Activated effector memory CD4-positive, alpha-beta T cell treated with Interleukin-2 at 50 U/mL for 16 hours (primary cell): ENCODE data around the gene ZSCAN9.

ENCODE experiments used
- DNase-seq: peaks from one replicate; pipeline ENCODE4 v3.0.0-alpha.2; 2020

The ZSCAN9 gene

GRCh38 chr6:28269492-28269891 is 44.4 kb downstream of the ZSCAN9 start:
- no peak for DNase-seq

GRCh38 chr6:28274888-28275287 is 49.8 kb downstream of the ZSCAN9 start:
- DNase-seq = no peak

DNA sequence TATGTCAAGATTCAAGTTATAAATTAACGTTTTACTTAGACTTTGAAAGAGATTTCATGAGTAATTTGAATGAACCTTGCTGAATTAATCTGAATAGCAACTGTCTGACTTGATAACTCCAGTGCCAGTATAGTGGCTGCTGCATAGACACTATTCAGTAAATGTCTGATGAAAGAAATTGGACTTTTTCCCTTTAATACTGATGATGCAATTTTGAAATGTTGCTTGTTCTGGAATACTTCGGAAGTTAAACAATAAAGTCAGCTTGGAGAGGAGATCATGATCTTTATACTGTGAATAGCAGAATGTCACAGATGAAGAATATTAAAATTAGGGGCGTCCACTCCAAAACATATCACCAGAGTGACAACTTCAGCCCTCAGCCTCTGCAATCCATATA is 52.7 kb downstream of the ZSCAN9 start:
- DNase-seq = no peak

- no peak for DNase-seq
These were observed 55.7 kb downstream of the ZSCAN9 start for GRCh38 chr6:28280595-28281287.

- peak; percentile 16 for DNase-seq
These were observed 56.4 kb downstream of the ZSCAN9 start, which contains the start of gene PGBD1 for GRCh38 chr6:28281288-28282064. Gene PGBD1, plus strand, starts transcription at chr6:28281572. Its CDS starts 2,242 bp downstream, at chr6:28283814.

DNA sequence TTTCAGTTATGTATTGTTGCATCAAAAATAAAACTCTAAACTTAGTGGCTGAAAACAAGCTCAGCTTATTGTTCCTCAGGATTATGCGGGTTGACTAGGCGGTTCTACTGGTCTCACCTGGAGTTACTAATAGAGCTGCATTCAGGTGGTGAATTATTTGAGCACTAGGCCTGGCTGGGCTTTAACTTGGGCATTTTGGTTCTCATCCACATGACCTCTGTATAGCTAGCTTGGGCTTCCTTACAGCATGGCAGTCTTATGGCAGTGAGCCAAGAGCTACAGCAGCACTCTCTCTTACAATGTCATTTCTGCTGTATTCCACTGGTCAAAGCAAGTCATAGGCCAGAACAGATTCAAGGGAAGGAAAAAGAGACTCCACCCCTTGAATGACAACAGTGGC is 57.9 kb downstream of the ZSCAN9 start:
- no peak for DNase-seq
